SHP77 treated with DMSO at 0.1 percent for 48 hours (cell line): ENCODE data around the gene PDZRN4.
A peak's percentile ranks its signal among the peaks of the same experiment; 100 is the strongest.
"Not testable (repeated sequence)": the region's sequence is repeated elsewhere in the genome, so short reads cannot be mapped to it uniquely, and the experiment has no call there.

Experiments used
- DNase-seq: peaks from one replicate; lab custom pipeline; 2025; lab: John Stamatoyannopoulos, UW

The PDZRN4 gene

DNA sequence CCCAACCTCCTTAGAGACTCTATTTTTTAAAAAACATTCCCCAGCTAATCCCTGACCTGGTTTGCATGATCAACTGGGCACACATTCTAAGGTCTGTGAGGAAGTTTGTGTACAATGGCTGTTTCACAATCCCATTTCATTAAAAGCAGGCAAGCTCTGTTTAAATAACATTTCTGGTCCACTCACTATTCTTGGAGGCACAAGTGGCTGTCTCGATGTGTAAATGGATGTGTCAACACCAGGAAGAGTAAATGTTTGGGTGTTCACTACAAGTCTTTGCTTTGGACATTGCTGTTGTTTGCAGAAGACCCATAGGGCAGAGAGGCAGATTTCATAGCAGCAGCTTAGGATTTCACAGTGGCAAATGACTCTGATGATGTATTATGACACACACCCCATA lies 98.3 kb downstream of the PDZRN4 start:
- peak; percentile 45 for DNase-seq

DNA sequence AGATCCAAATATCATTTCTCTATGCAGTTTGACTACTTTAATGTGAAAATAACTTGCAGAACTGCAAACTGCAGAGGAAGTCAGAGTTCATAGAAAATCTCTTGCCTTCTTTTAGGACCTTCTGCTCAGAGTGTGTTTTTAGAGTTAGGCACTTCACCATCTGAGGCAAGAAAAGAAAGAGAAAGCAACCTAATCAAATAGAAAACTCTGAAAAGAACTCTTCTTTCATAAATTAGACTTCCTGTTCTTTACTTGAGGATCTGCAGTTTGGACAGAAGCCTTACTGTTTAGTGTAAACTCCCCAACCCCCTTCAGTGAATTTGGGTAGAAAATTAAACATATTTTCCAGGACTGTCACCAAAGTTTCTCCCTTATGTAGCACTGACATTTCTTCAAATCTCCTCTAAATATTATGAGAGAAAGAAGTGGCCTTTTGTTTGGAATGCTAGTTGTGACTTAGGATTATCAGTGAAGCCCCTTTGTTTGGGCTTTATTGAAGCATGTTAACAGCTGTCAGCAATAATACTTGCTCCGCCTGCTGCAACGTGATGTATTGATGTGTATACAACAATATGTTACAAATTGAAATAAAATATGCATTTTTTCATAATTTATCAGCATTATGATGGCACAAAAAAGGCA lies 99.5 kb downstream of the PDZRN4 start:
- no peak for DNase-seq

DNA sequence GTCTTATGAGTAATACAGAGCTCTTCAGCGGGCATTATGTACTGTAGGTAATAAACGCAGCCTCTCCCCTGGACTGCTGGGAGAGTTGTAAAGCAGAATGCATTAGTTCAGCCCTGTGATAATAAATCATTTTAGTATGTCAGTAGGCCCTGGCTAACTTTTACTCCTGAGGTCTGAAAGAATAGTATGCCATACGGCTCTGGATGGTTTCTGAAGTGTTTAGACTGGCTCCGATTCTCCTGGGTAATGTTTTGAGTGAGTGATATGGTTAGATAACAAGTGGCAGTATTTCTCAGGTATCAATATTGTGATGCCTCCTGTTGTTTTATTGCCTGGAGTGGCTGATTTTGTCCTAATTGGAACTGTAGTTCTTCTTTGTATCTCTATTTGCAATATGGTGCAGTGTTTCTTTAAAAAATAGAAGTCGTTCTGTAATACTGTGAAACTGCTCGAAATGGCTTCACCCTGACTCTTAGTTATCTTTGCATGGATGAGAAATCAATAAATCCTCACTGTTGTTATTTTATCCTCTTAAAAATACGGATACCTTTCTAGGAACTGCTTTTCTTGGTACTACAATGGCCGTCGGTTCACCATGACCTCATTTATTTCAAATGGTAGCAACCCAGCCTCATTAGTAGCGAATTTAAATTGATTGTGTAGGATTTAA lies 100.2 kb downstream of the PDZRN4 start:
- DNase-seq, result peak; percentile 7

DNA sequence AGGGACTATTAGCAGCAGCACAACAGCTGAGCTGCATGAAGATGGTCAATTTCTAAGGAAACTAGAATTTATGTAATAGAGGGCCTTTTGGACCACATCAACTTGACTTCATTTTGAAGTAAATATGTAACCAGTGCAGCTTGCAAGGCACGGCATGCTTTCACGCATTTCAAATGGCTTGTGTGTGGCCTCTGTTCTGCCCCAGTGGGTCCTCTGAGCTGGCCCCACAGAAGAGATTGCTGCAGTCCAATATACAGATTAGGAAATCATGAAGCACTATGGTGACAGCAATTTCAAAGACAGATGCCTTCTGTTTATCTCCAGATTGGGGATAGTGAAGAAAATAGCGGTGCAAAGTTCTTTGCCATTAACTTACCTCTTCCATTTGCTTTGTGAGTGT lies 101.4 kb downstream of the PDZRN4 start:
- DNase-seq, result no peak

DNA sequence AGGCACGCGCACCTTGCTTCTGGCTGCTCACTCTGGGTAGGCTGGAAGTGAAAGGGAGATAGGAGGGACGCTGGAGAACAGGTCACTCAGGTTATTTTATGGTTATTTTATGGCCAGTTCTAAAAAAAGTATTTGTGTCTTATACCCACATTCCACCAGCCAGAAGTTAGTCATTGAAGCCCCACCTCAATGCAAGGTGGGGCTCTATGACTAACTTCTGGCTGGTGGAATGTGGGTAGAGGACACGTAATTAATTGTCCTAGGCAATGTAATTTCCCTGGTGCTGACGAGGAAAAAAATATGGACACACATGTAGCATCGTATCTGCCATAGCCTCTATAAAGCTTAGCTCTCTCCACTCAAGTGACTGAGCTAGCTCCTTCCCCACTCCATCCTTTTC lies 104.9 kb downstream of the PDZRN4 start:
- DNase-seq, result no peak

DNA sequence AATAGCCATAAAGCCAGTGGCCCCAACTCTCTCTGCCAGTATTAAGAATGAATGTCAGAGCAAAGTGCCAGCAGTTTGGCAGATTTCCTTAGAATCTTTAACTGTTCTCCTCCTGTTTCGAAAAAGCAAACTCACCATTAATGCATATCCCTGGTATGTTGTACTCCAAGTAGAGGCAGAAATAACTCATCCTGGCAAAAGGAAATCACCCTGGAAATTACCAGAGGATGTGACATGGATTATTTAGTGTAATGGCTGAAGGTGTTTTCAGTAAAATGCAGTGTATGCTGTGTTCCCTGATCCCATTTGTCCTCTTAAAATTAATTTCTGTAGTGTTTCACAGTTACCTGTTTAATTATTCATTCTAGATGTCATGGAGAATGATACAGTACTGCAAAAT lies 105.3 kb downstream of the PDZRN4 start:
- no peak for DNase-seq

DNA sequence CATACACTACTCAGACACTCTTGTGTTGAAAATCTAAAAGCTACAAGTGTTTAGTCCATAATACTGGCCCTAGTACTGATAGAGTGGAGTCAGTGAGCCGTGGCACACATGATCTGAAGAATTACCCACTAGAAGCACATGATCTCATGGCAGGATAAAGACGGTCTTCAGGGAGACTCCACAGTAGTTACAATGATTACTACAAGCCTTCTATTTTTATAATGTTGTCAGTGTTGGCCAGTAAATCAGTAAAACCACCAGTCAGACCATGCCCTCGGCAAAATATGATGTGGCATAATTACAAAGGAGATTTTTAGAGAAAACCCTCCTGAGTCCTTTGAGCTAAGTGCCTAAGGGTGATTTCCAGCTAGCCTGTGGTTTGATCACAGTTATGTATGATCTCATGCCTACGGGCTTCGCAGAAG lies 114.9 kb downstream of the PDZRN4 start:
- no peak for DNase-seq

DNA sequence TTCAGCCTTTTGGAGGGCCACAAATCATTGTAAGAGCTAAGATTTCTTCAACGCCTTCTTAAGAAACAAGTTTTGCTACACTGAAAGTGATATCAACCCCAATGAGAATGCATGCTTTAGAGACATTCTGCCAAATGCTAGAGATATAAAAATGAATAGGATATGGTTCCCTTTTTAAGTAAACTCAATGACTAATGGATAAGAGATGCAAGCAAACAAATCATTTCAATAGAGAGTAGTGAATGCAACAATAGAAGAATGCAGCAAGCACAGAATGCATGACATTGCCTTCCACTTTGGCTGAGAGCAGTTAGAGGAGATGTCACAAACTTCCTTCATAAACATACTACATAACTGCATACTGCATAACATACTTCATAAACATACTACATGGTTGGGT lies 116.4 kb downstream of the PDZRN4 start:
- no peak for DNase-seq

DNA sequence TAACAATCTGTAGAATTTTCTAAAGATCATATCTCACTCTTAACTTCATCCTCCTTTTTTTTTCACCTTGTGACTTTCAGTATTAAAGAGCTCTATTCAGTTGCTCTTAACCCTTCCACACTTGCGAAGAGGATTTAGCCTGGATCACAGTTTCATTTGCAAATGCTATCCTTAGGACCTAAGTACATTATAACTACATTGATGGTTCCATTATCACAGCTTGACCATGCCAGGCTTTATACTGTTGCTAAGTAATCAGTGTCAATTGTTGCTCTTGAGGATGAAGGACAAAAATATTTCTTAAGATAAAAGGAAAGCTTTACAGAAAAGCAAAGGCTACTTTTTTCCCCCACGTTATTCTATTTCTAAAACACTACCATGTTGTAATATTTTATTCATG lies 122.2 kb downstream of the PDZRN4 start:
- no peak for DNase-seq

DNA sequence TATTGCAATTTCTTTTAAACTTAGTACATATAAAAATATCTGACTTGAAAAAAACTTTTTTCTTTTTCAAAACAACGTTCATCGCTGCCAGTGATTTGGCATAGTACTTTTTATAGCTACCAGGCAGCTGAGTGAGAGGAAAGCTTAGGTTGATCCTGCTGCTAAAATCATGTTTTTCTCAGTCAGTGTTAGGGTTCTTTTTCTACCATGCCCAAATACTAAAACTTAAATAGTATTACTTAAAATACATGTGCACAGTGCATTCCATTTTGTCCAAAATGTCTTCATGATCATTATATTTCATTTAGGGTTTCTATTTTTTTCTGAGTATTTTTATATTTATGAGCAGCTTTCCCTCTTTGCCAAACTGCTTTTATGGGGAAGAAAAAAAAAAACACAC lies 123.8 kb downstream of the PDZRN4 start:
- DNase-seq, result no peak

DNA sequence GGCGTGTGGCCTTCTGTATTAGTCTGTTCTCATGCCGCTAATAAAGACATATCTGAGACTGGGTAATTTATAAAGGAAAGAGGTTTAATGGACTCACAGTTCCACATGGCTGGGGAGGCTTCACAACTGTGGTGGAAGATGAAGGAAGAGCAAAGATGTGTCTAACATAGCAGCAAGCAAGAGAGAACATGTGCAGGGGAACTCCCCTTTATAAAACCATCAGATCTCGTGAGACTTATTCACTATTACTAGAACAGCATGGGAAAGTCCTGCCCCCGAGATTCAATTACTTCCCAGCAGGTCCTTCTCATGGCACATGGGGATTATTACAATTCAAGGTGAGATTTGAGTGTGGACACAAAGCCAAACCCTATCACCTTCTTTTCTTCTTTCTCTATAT lies 124.3 kb downstream of the PDZRN4 start:
- DNase-seq, result not testable (repeated sequence)

DNA sequence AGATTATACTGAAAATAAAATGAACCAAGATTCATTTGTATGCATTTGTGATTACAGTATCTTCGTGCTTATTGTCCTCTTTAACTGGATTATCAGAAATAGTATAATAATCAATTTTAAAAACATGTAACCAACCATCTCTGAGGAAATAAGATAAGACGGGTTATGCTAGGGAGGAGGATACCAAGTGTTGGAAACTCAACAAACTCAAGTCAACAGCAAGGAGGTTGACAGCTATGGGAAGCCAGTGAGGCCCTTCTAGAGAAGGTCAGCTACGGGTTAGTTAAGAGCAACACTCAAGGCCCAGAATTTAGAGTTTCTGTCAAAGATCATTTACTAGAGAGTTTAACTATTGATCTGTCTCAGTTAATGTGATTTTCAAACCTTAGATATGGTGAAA lies 137.2 kb downstream of the PDZRN4 start:
- DNase-seq, result no peak

DNA sequence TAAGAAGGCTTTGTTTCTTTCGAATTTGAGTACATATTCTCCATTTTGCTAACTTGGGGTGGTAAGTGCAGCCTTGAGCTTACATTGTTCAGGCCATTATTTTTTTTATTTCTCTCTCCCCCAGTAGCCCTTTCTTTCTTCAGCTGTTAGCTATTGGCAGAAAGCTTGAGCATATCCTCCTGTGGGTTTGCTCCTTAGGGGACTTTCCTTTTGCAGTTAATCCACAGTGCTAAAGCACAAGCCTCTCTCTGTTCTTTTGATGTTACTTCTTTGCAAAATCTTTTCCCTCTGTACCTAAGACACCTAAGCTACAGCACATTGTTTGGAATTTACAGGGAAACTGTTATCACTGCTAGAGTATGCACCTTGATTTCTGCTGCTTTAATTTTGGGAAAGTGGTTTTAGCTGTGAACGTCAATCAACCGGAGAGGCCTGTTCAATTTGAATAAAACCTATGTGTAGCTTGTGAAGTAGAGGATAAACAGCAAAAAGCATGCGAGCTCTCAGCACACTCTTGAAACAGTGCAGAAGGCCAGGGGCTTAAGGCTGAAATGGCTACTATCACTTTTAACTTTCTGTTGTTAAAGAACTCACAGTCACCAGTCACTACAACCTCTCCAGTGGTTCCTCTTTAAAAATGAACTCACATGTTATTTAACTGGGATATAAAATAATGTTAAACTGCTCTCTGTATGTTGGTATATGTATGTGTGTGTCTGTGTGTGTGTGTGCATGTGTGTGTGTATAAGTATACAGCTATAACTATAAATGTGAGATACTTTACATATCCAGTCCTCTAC lies 139.2 kb downstream of the PDZRN4 start:
- no peak for DNase-seq

DNA sequence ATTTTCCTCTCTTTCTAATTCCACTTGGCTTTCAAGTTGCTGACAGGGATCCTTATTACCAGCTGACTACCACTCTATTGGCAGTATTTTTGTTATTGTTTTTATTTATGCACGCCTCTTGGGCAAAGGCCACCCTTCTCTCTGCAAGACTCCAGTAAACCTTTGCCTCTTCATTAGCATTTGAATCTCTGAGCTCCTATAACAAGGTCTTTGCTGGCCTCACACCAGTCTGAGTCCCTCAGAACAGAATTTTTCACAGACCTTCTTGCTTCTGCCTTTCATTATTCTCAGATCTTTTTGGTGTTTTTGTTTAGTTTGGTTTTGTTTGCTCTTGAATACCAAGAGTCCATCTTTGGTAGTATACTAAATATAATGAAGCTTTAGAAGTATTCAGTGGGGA lies 145.9 kb downstream of the PDZRN4 start:
- no peak for DNase-seq

DNA sequence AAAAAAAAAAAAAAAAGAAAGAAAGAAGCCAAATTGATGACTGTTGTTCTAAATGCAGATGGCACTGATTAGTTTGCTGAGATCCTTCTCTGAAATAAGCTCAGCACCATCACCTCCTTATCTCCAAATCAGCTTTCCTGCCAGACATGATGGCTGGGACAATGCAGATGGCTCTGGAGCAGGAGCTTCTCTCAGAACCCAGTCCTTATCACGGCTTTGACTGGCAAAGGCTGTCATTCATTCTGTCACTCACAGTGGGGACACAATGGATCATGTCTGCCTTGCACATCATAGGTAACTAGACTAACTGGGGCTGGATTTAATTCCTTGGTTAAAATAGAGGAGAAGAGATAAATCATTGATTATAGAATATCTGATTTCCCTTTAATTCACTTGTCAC lies 146.3 kb downstream of the PDZRN4 start:
- DNase-seq, result no peak

DNA sequence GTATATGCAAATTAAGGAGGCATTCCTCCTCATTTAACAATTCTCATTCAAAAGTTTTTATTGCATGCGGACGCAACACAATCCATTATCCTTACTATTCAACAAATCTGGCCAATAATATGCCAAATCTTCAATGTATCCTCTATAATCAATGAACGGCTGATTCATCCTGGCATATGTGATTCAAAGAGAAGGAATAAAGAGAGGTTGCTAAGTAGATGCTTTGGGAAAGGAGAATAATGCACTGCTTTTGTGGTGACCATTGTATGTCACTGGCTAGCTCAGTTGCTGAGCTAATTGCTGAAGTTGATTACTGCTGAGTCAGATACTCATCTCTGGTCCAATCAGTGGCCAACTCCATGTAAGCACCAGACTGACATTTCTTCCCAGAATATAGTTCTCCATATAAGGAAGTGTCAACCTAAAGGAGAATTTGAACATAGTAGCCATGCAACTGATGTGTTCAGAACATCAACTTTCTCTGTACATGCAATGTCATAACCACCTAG lies 148.0 kb downstream of the PDZRN4 start:
- DNase-seq, result no peak

DNA sequence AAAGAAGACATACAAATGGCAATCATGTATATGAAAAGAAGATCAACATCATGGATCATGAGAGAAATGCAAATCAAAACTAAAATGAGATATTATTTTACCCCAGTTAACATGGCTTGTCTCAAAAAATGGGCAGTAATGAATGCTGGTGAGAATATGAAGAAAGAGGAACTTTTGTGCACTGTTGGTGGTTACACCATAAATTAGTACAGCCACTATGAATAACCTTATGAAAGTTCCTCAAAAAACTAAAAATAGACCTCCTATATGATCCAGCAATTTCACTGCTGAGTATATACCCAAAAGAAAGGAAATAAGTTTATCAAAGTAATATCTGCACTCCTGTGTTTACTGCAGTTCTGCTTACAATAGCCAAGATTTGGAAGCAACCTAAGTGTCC lies 151.7 kb downstream of the PDZRN4 start:
- DNase-seq, result no peak

DNA sequence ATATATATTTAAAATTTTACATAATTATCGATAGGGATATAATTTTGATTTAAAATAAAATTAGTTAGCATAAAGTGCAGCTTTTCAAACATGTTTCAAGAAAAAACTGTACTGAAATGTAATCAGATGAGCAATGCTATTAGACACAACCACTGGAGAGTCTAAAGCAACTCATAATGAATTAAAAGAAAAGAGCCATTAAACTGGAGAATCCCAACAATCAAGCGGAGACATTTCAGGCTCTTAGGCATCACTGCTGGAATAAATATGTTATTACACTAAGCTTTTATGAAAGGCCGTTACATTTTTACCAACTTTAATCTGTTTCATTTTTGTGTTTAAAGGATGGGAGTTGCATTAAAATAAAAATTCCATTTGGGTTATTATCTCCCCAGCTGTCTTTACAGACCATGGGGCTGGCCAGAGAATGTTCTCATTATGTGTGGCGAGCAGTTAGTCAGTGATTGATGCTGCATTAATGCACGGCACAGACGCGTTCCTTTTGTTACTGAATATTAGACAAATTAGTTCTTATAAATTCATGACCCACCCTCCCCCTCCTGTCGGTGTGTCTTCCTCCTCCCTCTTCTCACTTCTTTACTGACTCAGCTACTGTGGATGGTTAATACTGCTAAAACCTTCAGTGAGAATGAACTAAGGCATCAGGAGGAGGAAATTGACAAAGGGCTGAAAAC lies 156.8 kb downstream of the PDZRN4 start:
- no peak for DNase-seq

DNA sequence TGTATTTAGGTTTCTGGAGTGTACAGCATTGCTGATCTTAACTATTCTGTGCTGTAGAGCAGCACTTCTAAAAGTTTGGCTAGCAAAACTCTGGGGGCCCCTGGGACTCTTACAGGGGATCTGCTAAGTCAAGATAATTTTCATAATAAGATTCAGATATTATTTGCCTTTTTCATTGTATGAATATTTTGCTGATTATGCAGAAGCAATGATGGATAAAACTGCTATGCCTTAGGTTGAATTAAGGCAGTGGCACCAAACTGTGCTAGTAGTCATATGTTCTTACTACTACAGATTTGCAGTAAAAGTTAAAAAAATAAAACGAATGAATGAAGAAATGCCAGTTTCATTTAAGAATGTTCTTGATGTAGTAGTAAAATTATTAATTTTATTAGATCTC lies 160.1 kb downstream of the PDZRN4 start:
- DNase-seq, result no peak

DNA sequence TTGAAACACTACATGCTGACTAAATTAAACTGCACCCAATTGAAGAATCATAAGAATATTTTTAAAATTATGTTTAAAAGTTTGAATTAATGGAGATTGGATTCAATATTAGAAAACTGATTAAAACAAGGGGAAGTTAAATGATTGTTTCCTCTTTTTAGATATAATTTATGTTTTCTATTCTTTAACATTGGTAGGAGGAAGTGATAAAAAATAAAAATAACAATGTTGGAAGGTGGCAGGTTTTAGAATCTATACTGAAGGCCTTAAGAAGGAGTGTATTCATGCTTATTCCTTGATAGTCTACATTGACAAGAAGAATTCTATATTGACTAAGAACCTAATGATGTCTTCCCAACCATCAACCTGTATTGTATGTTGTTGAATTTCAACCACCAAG lies 168.1 kb downstream of the PDZRN4 start:
- DNase-seq, result no peak

DNA sequence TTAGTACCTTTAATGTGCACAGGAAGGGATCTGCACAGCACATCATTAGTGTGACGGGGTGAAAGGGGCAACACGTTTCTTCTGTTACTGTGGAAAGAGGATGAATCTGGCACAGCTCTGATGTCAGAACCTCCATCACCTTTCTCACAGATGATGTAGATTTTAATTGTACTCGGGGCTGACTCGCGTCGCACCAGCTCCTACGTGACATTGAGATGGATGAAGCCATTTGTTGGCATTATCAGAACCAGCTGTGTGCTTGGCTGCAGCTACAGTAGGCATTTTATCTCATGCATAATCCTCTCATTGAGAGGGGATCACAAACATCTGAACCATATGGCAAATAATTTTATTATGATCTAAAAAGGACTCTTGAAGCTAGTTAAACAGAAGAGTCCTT lies 173.6 kb downstream of the PDZRN4 start:
- DNase-seq, result no peak

DNA sequence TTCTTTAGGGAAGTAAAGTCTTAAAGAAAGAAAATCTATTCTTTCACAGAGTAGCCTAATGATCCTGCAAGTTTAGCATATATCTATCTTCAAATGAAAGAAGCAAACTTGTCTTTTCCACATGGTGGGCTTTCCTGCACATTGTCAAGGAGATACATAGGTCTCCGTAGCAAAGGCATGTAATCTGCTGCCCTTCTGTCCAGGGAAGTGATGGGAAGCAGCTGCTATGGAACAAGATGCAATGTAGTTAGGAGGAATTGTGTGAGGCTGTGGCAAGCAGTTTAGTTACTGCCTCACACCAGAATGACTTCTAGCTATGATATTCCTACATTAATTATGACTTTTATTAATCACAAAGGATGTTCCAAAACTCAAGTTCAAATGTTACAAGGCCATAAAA lies 174.4 kb downstream of the PDZRN4 start:
- DNase-seq, result no peak

DNA sequence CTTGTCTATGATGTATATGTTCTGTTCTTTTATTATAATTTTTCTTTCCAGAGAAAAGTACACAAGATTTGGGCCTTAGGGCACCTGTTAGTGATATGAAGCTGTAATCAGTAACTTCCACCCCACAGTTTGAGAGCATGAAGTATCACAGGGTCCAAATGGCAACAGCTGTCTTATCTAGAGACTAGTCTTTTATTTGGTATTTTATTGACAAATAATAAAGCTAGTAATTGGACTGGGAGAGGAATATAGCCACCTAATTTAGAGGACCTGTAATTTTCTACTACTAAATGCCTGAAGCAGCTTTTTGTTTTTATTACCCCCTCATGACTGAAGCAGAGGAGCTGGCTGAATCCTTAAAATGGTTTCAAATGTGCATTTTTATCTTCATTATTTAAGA lies 174.8 kb downstream of the PDZRN4 start:
- no peak for DNase-seq
